Measurements from ENCODE around the gene ATAD3A. TPM values are rescaled to one million over a fixed set of nuclear protein-coding genes. Genes with fewer than 3 reads are reported as not detected.

Gene ATAD3A
- total RNA-seq, 1 experiment from 2014 or later, result 63.2 TPM

DNA sequence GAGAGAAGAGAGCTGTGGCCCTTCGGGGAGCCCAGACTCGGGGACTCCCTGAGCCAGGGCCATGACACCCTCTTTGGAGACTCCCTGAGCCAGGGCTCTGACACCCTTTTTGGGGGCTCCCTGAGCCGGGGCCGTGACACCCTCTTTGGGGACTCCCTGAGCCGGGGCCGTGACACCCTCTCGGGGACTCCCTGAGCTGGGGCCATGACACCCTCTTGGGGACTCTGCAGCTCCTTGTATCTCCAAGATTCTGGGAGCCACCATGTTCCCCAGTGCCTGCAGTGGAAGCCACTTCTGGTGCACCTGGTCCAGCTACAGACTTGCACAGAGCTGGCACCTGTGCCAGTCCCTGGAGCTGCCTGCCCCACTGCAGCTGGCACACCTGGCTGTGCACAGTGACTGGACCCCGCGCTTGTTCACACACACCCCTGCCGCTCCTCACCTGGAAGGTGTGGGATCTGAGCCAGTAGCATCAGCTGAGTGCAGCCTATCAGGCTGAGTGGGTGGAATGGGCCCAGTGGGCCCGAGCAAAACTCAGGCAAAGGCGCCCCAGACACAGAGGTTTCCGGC lies 66.5 kb downstream of the ATAD3A start:
- no peak for DNase-seq (ENCODE audit: unreplicated experiment)
- BruUV-seq (replicated peaks), result no TSS peak
- H3K27me3 Mint-ChIP-seq (ENCODE audit: insufficient read depth, unreplicated experiment), result peaks cover 11% of the 10 kb centered on the region
- TF ChIP-seq, protein P1, sequence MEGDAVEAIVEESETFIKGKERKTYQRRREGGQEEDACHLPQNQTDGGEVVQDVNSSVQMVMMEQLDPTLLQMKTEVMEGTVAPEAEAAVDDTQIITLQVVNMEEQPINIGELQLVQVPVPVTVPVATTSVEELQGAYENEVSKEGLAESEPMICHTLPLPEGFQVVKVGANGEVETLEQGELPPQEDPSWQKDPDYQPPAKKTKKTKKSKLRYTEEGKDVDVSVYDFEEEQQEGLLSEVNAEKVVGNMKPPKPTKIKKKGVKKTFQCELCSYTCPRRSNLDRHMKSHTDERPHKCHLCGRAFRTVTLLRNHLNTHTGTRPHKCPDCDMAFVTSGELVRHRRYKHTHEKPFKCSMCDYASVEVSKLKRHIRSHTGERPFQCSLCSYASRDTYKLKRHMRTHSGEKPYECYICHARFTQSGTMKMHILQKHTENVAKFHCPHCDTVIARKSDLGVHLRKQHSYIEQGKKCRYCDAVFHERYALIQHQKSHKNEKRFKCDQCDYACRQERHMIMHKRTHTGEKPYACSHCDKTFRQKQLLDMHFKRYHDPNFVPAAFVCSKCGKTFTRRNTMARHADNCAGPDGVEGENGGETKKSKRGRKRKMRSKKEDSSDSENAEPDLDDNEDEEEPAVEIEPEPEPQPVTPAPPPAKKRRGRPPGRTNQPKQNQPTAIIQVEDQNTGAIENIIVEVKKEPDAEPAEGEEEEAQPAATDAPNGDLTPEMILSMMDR (IDR thresholded peaks at IDR 0.05; ENCODE audit: unreplicated experiment), result no peak
- H3K27ac Mint-ChIP-seq (ENCODE audit: low read depth, unreplicated experiment), result no peak overlapping the region
- H3K36me3 Mint-ChIP-seq (ENCODE audit: insufficient read depth, unreplicated experiment), result peaks cover 7% of the 10 kb centered on the region
- H3K4me3 Mint-ChIP-seq (ENCODE audit: unreplicated experiment), result no peak overlapping the region
- intact Hi-C loops (cut with micrococcal nuclease), result no loop called here
- CTCF ChIA-PET, result interaction anchor here (0.6 kb wide), 1 partner anchor 207 kb away, joined by 3 read pairs; no protein-coding TSS in a partner anchor
- no peaks in the 10 kb centered on the region for H3K4me1 Mint-ChIP-seq (ENCODE audit: insufficient read depth, unreplicated experiment)
- POLR2A ChIA-PET, result interaction anchor here (0.9 to 2.3 kb wide), 2 partner anchors 24 to 37 kb away, joined by 5 to 7 read pairs; partner anchors contain the start of gene MIB2
- no peaks in the 10 kb centered on the region for H3K9me3 Mint-ChIP-seq (ENCODE audit: unreplicated experiment)

DNA sequence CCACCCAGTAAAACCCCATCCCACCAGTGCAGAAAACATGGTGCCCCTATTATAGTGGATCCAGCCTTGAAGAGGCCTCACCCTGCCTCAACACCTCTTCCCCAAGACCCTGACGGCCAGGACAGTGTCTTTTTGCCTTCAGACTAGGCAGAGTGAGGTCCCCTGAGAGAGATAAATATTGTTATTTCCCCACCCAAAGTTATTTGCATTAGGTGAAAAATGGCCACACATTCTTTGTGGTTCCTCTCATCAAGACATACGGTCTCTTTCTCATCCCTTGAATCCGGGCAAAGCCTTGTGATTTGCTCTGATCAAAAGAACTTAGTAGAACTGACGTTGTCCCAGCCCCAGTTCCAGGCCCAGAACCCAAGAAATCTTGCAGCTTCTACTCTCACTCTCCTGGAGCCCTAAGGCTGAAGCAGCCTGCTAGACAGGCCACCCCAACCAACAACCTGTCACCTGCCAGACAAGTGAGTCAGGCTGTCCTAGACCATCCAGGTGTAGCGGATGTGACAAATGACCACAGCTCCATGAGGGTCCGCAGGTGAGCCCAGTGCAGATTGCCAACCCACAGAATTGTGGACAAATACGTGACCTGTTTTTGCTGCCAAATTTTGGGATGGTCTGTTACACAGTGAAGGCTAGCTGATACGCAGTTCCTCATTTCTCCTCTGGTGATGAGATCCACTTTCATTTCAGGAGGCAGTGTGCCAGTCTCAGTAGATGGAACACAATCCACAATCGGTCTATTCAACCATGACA lies 70.8 kb downstream of the ATAD3A start:
- ChIA-PET POLR2A (no interaction called here), CTCF (interaction anchor here (0.6 kb wide), 1 partner anchor 8 kb away, joined by 3 read pairs; no protein-coding TSS in a partner anchor)
- Mint-ChIP-seq H3K27me3 (ENCODE audit: insufficient read depth, unreplicated experiment) (peaks cover 11% of the 10 kb centered on the region), H3K4me1 (ENCODE audit: insufficient read depth, unreplicated experiment) (no peaks in the 10 kb centered on the region), H3K9me3 (ENCODE audit: unreplicated experiment) (no peaks in the 10 kb centered on the region), H3K36me3 (ENCODE audit: insufficient read depth, unreplicated experiment) (peaks cover 6% of the 10 kb centered on the region), H3K4me3 (ENCODE audit: unreplicated experiment) (no peak overlapping the region), H3K27ac (ENCODE audit: low read depth, unreplicated experiment) (no peak overlapping the region)
- DNase-seq (ENCODE audit: unreplicated experiment), result no peak
- TF ChIP-seq, protein P1 (IDR thresholded peaks at IDR 0.05; ENCODE audit: unreplicated experiment), result no peak
- no TSS peak for BruUV-seq (replicated peaks)
- intact Hi-C loops (cut with micrococcal nuclease), result no loop called here

DNA sequence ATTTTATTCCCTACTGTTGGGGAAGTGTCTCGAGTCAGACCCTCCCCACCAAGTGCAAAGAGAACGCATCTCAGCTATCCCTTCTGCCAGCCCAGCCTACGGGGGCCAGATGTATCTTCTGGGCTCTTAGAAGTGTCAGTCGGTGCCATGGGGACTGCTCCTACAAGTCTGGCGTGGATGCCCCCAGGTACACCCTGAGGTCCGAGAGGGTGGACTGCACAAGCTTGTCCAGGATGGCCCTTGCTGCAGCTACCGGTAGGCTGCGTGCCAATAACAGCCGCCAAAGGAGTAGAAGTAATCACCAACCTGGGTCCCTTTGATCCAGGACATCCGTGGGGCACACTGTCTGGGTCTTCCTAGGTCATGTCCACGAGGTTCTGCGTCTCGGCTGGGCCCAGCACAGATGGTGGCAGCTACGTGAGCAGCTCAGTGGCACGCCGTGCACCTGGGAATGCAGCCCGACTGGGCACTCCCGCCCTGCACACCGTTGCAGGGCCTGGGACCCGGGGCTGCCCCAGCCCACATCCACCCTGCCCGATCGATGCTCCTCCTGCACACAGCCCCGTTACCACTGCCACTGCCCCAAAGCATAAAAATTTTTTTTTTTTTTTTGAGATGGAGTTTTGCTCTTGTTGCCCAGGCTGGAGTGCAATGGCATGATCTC lies 71.5 kb downstream of the ATAD3A start:
- intact Hi-C loops (cut with micrococcal nuclease), result no loop called here
- ChIA-PET POLR2A (no interaction called here), CTCF (no interaction called here)
- H3K4me1 Mint-ChIP-seq (ENCODE audit: insufficient read depth, unreplicated experiment), result no peaks in the 10 kb centered on the region
- no peaks in the 10 kb centered on the region for H3K9me3 Mint-ChIP-seq (ENCODE audit: unreplicated experiment)
- H3K4me3 Mint-ChIP-seq (ENCODE audit: unreplicated experiment), result no peak overlapping the region
- no TSS peak for BruUV-seq (replicated peaks)
- TF ChIP-seq, protein P1 (IDR thresholded peaks at IDR 0.05; ENCODE audit: unreplicated experiment), result no peak
- peaks cover 6% of the 10 kb centered on the region for H3K36me3 Mint-ChIP-seq (ENCODE audit: insufficient read depth, unreplicated experiment)
- H3K27ac Mint-ChIP-seq (ENCODE audit: low read depth, unreplicated experiment), result no peak overlapping the region
- DNase-seq (ENCODE audit: unreplicated experiment), result no peak
- H3K27me3 Mint-ChIP-seq (ENCODE audit: insufficient read depth, unreplicated experiment), result peaks cover 11% of the 10 kb centered on the region

Other genes with a start within 250 kb of the ATAD3A start
- 62.1 and 70.5 TPM in 2 replicates for gene UBE2J2, start 238.3 kb upstream of the ATAD3A start, total RNA-seq (2022)
- 1.8 and 2.2 TPM in 2 replicates for gene SCNN1D, start 231.7 kb upstream of the ATAD3A start, total RNA-seq (2022)
- 31.5 and 33.5 TPM in 2 replicates for gene ACAP3, start 204.2 kb upstream of the ATAD3A start, total RNA-seq (2022)
- 15.9 and 27.4 TPM in 2 replicates for gene PUSL1, start 203.6 kb upstream of the ATAD3A start, total RNA-seq (2022)
- gene INTS11, start 187.5 kb upstream of the ATAD3A start, total RNA-seq (2022), result 122 and 129 TPM in 2 replicates
- gene CPTP, start 187.4 kb upstream of the ATAD3A start, total RNA-seq (2022), result 19.3 and 21.0 TPM in 2 replicates
- 0.17 TPM in 1 of 2 replicates, not detected in the other for gene TAS1R3, start 180.9 kb upstream of the ATAD3A start, total RNA-seq (2022)
- gene DVL1, start 162.7 kb upstream of the ATAD3A start, total RNA-seq (2022), result 96.2 and 113 TPM in 2 replicates
- gene MXRA8, start 153.6 kb upstream of the ATAD3A start, total RNA-seq (2022), result not detected in 2 replicates
- gene AURKAIP1, start 137.0 kb upstream of the ATAD3A start, total RNA-seq (2022), result 120 and 148 TPM in 2 replicates
- gene CCNL2, start 112.8 kb upstream of the ATAD3A start, total RNA-seq (2022), result 230 and 248 TPM in 2 replicates
- gene MRPL20, start 104.9 kb upstream of the ATAD3A start, total RNA-seq (2022), result 131 and 137 TPM in 2 replicates
- gene ANKRD65, start 90.9 kb upstream of the ATAD3A start, total RNA-seq (2022), result 0.86 and 1.4 TPM in 2 replicates
- gene VWA1, start 76.5 kb upstream of the ATAD3A start, total RNA-seq (2022), result 0.37 and 0.54 TPM in 2 replicates
- gene ATAD3C, start 62.5 kb upstream of the ATAD3A start, total RNA-seq (2022), result 0.27 and 2.0 TPM in 2 replicates
- gene ATAD3B, start 40.4 kb upstream of the ATAD3A start, total RNA-seq (2022), result 42.2 and 46.9 TPM in 2 replicates
- 3.6 and 5.5 TPM in 2 replicates for gene TMEM240, start 28.5 kb downstream of the ATAD3A start, total RNA-seq (2022)
- gene SSU72, start 62.7 kb downstream of the ATAD3A start, total RNA-seq (2022), result 97.4 and 104 TPM in 2 replicates
- gene FNDC10, start 88.0 kb downstream of the ATAD3A start, total RNA-seq (2022), result 4.3 and 5.1 TPM in 2 replicates
- 46.4 and 61.3 TPM in 2 replicates for gene MIB2, start 103.3 kb downstream of the ATAD3A start, total RNA-seq (2022)
- gene MMP23B, start 120.0 kb downstream of the ATAD3A start, total RNA-seq (2022), result 1.4 and 1.7 TPM in 2 replicates
- 32.0 and 32.5 TPM in 2 replicates for gene CDK11B, start 146.8 kb downstream of the ATAD3A start, total RNA-seq (2022)
- gene SLC35E2B, start 180.6 kb downstream of the ATAD3A start, total RNA-seq (2022), result 35.4 and 38.1 TPM in 2 replicates
- 43.8 and 54.0 TPM in 2 replicates for gene CDK11A, start 212.2 kb downstream of the ATAD3A start, total RNA-seq (2022)

Measured in MCF 10A (cell line).